GM12872 (cell line): ENCODE results near the gene SLC2A8.

Experiments
- CTCF ChIP-seq: IDR thresholded peaks from 3 replicates; pipeline ENCODE4 v1.5.1; 2011; ENCODE audit warnings: low read depth, mild to moderate bottlenecking, low read length, moderate library complexity; ENCODE audit not compliant: insufficient read depth

SLC2A8 gene

GRCh38 chr9:127366594-127366993 is 30.4 kb upstream of the SLC2A8 start:
- no peak for TF ChIP-seq CTCF

GRCh38 chr9:127368852-127369402 is 28.0 kb upstream of the SLC2A8 start:
- TF ChIP-seq CTCF = no peak

- no peak for TF ChIP-seq CTCF
These were observed 27.5 kb upstream of the SLC2A8 start for GRCh38 chr9:127369428-127369827.

GRCh38 chr9:127370147-127370579 is 26.8 kb upstream of the SLC2A8 start:
- TF ChIP-seq CTCF = no peak

- no peak for TF ChIP-seq CTCF
These were observed 26.0 kb upstream of the SLC2A8 start for GRCh38 chr9:127370672-127371648.

- TF ChIP-seq CTCF = no peak
These were observed 16.5 kb upstream of the SLC2A8 start for GRCh38 chr9:127380479-127380878.

- no peak for TF ChIP-seq CTCF
These were observed 14.4 kb upstream of the SLC2A8 start for GRCh38 chr9:127382541-127382940.
